HepG2 (cell line): Measurements from ENCODE around the gene ARHGAP32. TPM values are rescaled to one million over a fixed set of nuclear protein-coding genes. Genes with fewer than 3 reads are reported as not detected.

ENCODE experiments used
- ATAC-seq: fragments of 200-7000 bp; cut with Tn5 transposase; 3 replicates; pipeline ENCODE4 v1.9.1; 2020; ENCODE audit warnings: mild to moderate bottlenecking, moderate library complexity
- BruUV-seq: library from RNA; stranded (reverse); fragments of 400-500 nt; replicated peaks from 2 replicates; lab custom pipeline; 2021; lab: Mats Ljungman, UMichigan
- CTCF ChIA-PET: fragments of 300-600 bp; formaldehyde crosslinking; extraction: SDS; loops from one replicate; lab custom pipeline; 2021; ENCODE audit warnings: low total read pairs, inconsistent platforms, low intra/inter-chr PET ratio; lab: Yijun Ruan, JAX
- POLR2A ChIA-PET: fragments of 350-600 bp; sonication (Branson Sonifier 250); formaldehyde crosslinking; loops from one replicate; lab custom pipeline; 2020; ENCODE audit warnings: antibody characterized with exemption, inconsistent platforms; lab: Yijun Ruan, JAX
- DNase-seq: peaks from one replicate; pipeline ENCODE4 v3.0.0-alpha.2; 2015; ENCODE audit warnings: low spot score
- FAIRE-seq: peaks from 3 replicates; lab custom pipeline; 2011; peaks lifted over from hg19 to GRCh38; lab: Jason Lieb, UNC
- H2AFZ ChIP-seq: one replicate; pipeline ENCODE4 v1.6.1; 2011; ENCODE audit warnings: low read length, inconsistent platforms
- H3K27ac ChIP-seq: fragments of 300-600 bp; 3 replicates; pipeline ENCODE4 v1.8.0; 2011; ENCODE audit warnings: mixed run types, mild to moderate bottlenecking, mixed read lengths, low read length, inconsistent platforms; ENCODE audit not compliant: insufficient read depth; ENCODE audit errors: extremely low read length
- H3K27me3 ChIP-seq, 2 experiments: fragments of 200-600 bp in 1 of 2; 2 replicates in 1 of 2; 3 replicates in 1 of 2; pipeline versions ENCODE4 v1.6.0 to v1.8.0; 2011; ENCODE audit warnings: low read length in 2 of 2, mild to moderate bottlenecking in 2 of 2, moderate library complexity in 2 of 2, inconsistent platforms in 1 of 2; ENCODE audit not compliant: insufficient read depth in 2 of 2, control insufficient read depth in 1 of 2
- H3K36me3 ChIP-seq, 2 experiments: fragments of 200-600 bp in 1 of 2; replicated peaks in 1 of 2; 2 replicates in 1 of 2; 3 replicates in 1 of 2; pipeline versions ENCODE4 v1.5.1 to v1.8.0; 2011; ENCODE audit warnings: low read length in 2 of 2, inconsistent platforms in 1 of 2; ENCODE audit not compliant: insufficient read depth in 2 of 2, control insufficient read depth in 1 of 2
- H3K4me1 ChIP-seq: 2 replicates; pipeline ENCODE4 v1.5.1; 2012; ENCODE audit warnings: low read length, inconsistent platforms; ENCODE audit not compliant: insufficient read depth
- H3K4me2 ChIP-seq: 2 replicates; pipeline ENCODE4 v1.6.0; 2011; ENCODE audit warnings: low read depth, low read length, inconsistent platforms
- H3K4me3 ChIP-seq, 3 experiments: fragments of 200-600 bp in 1 of 3; sonication (generic), shearing (Covaris generic) in 1 of 3; replicated peaks in 1 of 3; 2 replicates each; pipeline ENCODE4 v1.5.1; 2011 to 2016; ENCODE audit warnings: low read length in 3 of 3, inconsistent platforms in 2 of 3, low read depth in 2 of 3, mild to moderate bottlenecking in 2 of 3, control low read depth in 1 of 3, mixed read lengths in 1 of 3; ENCODE audit not compliant: insufficient read depth in 1 of 3
- H3K79me2 ChIP-seq: one replicate; pipeline ENCODE4 v1.6.1; 2011; ENCODE audit warnings: low read length, inconsistent platforms; ENCODE audit not compliant: insufficient read depth
- H3K9ac ChIP-seq: 2 replicates; pipeline ENCODE4 v1.6.0; 2011; ENCODE audit warnings: mild to moderate bottlenecking, low read depth, low read length, inconsistent platforms; ENCODE audit not compliant: insufficient read depth
- H3K9me3 ChIP-seq: 2 replicates; pipeline ENCODE4 v1.5.1; 2012; ENCODE audit warnings: mild to moderate bottlenecking, low read length
- H4K20me1 ChIP-seq: 2 replicates; pipeline ENCODE4 v1.6.0; 2011; ENCODE audit warnings: inconsistent platforms, mild to moderate bottlenecking, low read length, moderate library complexity; ENCODE audit not compliant: insufficient read depth
- AGO1 ChIP-seq: fragments of 200-400 bp; formaldehyde crosslinking; IDR thresholded peaks from 2 replicates; pipeline ENCODE4 v1.6.1; 2017; ENCODE audit warnings: mild to moderate bottlenecking, low read depth, low read length, moderate library complexity; ENCODE audit not compliant: poor library complexity, severe bottlenecking
- ATAD3A ChIP-seq: sonication (generic); formaldehyde crosslinking; IDR thresholded peaks from 2 replicates; pipeline ENCODE4 v1.4.0; 2020; ENCODE audit warnings: missing genetic modification reagents
- HDAC2 ChIP-seq: sonication (generic); formaldehyde crosslinking; IDR thresholded peaks from 2 replicates; pipeline ENCODE4 v1.4.0; 2020; ENCODE audit warnings: missing genetic modification reagents
- SP140L ChIP-seq: sonication (generic); formaldehyde crosslinking; IDR thresholded peaks from 2 replicates; pipeline ENCODE4 v1.4.0; 2020; ENCODE audit warnings: missing genetic modification reagents, borderline replicate concordance
- ZBTB25 ChIP-seq: IDR thresholded peaks from 2 replicates; pipeline ENCODE4 v1.6.1; 2018; ENCODE audit warnings: missing genetic modification reagents
- ZBTB42 ChIP-seq: sonication (generic); formaldehyde crosslinking; IDR thresholded peaks from 2 replicates; pipeline ENCODE4 v1.5.0; 2020; ENCODE audit warnings: mild to moderate bottlenecking, missing genetic modification reagents
- ZHX2 ChIP-seq, 2 experiments: sonication (generic) in 1 of 2; formaldehyde crosslinking in 1 of 2; IDR thresholded peaks; 2 replicates each; pipeline versions ENCODE4 v1.6.1 to v1.9.0; 2014 to 2022; ENCODE audit warnings: antibody characterized with exemption in 1 of 2, borderline replicate concordance in 1 of 2, inconsistent platforms in 1 of 2, low read depth in 1 of 2, missing genetic modification reagents in 1 of 2
- ZNF207 ChIP-seq: fragments of 450-650 bp; IDR thresholded peaks from 2 replicates; pipeline ENCODE4 v1.6.1; 2016; ENCODE audit warnings: antibody characterized with exemption, borderline replicate concordance
- ZNF44 ChIP-seq: sonication (generic); formaldehyde crosslinking; IDR thresholded peaks from 2 replicates; pipeline ENCODE4 v1.5.1; 2020; ENCODE audit warnings: mild to moderate bottlenecking, missing genetic modification reagents
- WGBS: methylation state at CpG from one replicate; pipeline ENCODE4 v1.1.6; 2017; ENCODE audit warnings: low lambda C conversion rate; 5-methylcytosine and 5-hydroxymethylcytosine counted together
- in situ Hi-C: cut with HindIII; loops from 2 replicates; pipeline ENCODE4 v1.10.0; 2017; ENCODE audit warnings: low pct_unique_long_range_greater_than_20kb; ENCODE audit not compliant: extremely low pct_ligation_motif_present
- intact Hi-C: fragments of 100-400 bp; cut with micrococcal nuclease; formaldehyde crosslinking; loops from one replicate; pipeline ENCODE4 v1.10.0; 2022; ENCODE audit not compliant: unreplicated experiment
- polyA plus RNA-seq, 8 experiments: library from polyadenylated mRNA; depleted of rRNA in 3 of 8; stranded (reverse) in 7 of 8; unstranded in 1 of 8; fragments of >200 nt; fragmentation: Illumina TruSeq in 4 of 8; extraction: Trizol in 4 of 8; gene quantifications; 2 replicates each; pipeline versions ENCODE4 v1.2.1 to v1.2.3, GENCODE V29; 2011 to 2016; ENCODE audit warnings: low read depth in 4 of 8, missing spikeins in 1 of 8, mixed read lengths in 1 of 8; ENCODE audit not compliant: insufficient read depth in 1 of 8
- total RNA-seq, 5 experiments: library from RNA; depleted of rRNA; stranded (reverse); fragments of >200 nt; fragmentation: Illumina TruSeq; extraction: Trizol; gene quantifications; 2 replicates each; pipeline ENCODE4 v1.2.3, GENCODE V29; 2016; ENCODE audit warnings: low read depth in 1 of 5

ARHGAP32 gene
- total and polyA plus RNA-seq, 2 of the 13 experiments (the other 11 are each of a cell fraction or from before 2014, with no cell fraction given): 6.3 to 8.2 TPM

GRCh38 chr11:128927108-128927461, 265.0 kb downstream of the ARHGAP32 start:
- H3K4me2 ChIP-seq: no peak overlapping the region
- FAIRE-seq (no peak), ATAC-seq (no peak), DNase-seq (no peak)
- no peaks in the 10 kb centered on the region for H3K36me3 ChIP-seq
- no TSS peak for BruUV-seq
- ChIA-PET POLR2A (no interaction called here), CTCF (no interaction called here)
- intact Hi-C loops: no loop called here
- H2AFZ ChIP-seq: no peak overlapping the region
- in situ Hi-C loops: no loop called here
- 33% methylated on average over 11 of the region's 11 CpGs for WGBS
- no peaks in the 10 kb centered on the region for H3K4me1 ChIP-seq
- peaks cover 1 to 37% of the 10 kb centered on the region in 2 experiments for H3K27me3 ChIP-seq
- TF ChIP-seq ATAD3A (CRISPR knock-in tag) (no peak), HDAC2 (no peak), ZNF44 (CRISPR knock-in tag) (no peak), SP140L (CRISPR knock-in tag) (no peak), ZBTB42 (CRISPR knock-in tag) (no peak), ZNF207 (no peak), ZHX2 (IDR thresholded peaks at IDR 0.05; ENCODE audit: low read depth) (no peak), ZHX2 (CRISPR knock-in tag; IDR thresholded peaks at IDR 0.05; ENCODE audit: borderline replicate concordance) (no peak), ZBTB25 (CRISPR knock-in tag) (no peak), AGO1 (no peak)
- H3K9ac ChIP-seq: no peak overlapping the region
- no peak overlapping the region for H3K4me3 ChIP-seq
- no peak overlapping the region for H3K27ac ChIP-seq
- no peaks in the 10 kb centered on the region for H3K79me2 ChIP-seq
- H3K9me3 ChIP-seq: no peaks in the 10 kb centered on the region
- no peaks in the 10 kb centered on the region for H4K20me1 ChIP-seq
